GM19395 (cell line): Measurements from ENCODE around the gene EHBP1.
"Not testable (repeated sequence)": the region's sequence is repeated elsewhere in the genome, so short reads cannot be mapped to it uniquely, and the experiment has no call there.

Experiments used
- ATAC-seq: cut with Tn5 transposase; IDR thresholded peaks from one replicate; pipeline ENCODE4 v1.9.1; 2021; ENCODE audit warnings: mild to moderate bottlenecking, moderate library complexity; ENCODE audit not compliant: unreplicated experiment

Gene EHBP1

DNA sequence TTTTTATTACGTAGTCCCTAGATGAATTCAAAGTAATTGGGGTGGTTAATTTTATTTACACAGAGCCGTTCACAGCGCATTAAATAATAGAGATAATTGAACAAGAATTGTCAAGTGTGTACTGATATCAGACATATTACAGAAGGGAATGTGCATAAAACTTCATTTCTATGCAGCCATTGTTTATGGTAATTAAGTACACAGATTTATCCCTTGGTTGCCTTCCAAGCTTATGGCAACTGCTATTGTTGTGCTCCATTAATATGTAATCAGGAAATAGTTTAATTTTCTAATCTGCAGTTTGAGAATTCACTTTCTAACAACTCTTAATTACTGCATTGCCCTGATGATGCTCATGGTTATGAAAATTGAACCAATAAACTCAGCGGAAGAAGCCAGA is 297.8 kb downstream of the EHBP1 start:
- no peak for ATAC-seq

GRCh38 chr2:63007813-63008458 is 302.4 kb downstream of the EHBP1 start:
- no peak for ATAC-seq

DNA sequence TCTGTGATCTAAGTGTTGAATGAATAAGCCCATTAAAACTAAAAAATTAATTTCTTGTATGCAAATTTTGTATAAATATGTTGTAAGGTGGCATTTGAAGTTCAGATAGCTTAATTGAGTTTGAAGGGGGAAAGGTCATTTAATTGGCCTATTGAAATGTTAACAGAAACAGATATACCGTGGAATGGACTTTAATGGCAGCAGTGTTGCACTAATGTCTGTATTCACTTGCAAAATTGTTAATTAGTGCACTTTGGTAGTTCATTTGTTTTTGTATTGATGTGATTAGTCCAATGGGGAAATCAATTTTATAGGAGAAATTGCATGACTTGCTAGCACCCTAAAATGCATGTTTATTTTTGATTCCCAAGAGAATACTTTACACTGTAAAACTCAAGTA is 303.3 kb downstream of the EHBP1 start:
- no peak for ATAC-seq

DNA sequence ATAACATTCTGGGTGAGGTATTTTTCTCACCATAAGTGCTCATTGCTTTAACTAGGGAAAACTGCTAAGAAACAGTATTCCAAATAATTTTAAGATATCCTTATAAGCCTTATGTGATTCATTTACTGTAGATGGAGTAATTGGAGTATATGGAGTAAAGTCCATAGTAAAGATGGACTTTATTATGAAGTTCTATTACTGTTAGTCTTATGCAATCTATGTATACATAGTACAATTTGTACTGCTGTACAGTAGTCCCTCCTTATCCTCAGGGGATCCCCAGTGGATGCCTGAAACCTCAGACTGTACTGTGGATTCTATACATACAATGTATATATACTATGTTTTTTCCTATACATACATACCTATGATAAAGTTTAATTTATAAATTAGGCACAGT is 304.0 kb downstream of the EHBP1 start:
- ATAC-seq, result no peak

DNA sequence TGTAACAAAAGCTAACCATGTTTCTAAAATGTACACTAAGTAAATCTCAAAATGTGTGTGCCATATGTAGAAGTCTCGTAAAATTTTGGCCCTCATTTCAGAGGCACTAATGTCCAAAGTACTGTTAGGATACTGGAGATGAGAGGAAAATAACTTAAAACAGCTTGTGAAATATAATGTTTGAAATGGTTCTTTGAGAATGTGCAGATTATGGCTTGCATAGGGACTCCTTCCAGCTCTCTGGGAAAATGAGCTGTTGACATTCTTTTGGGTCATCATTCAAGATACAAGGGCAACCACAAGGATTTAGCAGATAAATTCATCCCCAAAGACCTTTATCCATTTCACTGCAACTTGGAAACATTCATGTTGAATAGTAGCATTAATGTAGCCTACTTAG is 307.0 kb downstream of the EHBP1 start:
- no peak for ATAC-seq

GRCh38 chr2:63013438-63013837 is 307.9 kb downstream of the EHBP1 start:
- no peak for ATAC-seq

GRCh38 chr2:63015389-63015788 is 309.9 kb downstream of the EHBP1 start:
- ATAC-seq, result no peak

- ATAC-seq, result no peak
Observed at GRCh38 chr2:63018439-63018838, 312.9 kb downstream of the EHBP1 start.

DNA sequence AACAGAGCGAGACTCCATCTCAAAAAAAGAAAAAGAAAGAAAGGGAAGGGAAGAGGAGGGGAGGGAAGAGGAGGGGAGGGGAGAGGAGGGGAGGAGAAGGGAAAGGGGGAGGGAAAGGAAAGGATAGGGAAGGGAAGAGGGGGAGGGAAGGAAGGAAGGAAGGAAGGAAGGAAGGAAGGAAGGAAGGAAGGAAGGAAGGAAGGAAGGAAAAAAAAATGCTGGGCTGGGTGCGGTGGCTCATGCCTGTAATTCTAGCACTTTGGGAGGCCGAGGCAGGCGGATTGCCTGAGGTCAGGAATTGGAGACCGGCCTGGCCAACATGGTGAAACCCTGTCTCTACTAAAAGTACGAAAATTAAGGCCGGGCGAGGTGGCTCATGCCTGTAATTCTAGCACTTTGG is 314.2 kb downstream of the EHBP1 start:
- ATAC-seq, result not testable (repeated sequence)

DNA sequence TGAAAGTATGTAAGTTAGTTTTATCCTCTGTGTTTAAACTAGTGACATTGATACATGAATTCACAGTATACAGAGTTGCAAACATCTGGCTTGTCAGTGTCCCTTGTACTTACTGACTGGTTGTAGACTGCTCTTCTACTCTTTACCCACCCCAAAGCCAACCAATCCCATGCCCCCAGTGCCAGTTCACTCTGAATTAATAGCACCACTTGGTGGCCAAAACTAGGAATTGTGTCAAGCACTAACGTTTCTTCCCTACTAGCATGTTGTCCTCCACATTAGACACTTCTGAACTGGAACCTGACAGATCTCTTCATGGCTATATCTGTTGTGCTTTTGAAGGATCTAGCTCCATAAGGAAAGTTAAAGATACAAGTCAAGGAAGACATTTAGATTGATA is 317.9 kb downstream of the EHBP1 start:
- ATAC-seq, result no peak

GRCh38 chr2:63027220-63027619 is 321.7 kb downstream of the EHBP1 start:
- no peak for ATAC-seq

GRCh38 chr2:63029058-63029457 is 323.5 kb downstream of the EHBP1 start:
- ATAC-seq, result no peak

DNA sequence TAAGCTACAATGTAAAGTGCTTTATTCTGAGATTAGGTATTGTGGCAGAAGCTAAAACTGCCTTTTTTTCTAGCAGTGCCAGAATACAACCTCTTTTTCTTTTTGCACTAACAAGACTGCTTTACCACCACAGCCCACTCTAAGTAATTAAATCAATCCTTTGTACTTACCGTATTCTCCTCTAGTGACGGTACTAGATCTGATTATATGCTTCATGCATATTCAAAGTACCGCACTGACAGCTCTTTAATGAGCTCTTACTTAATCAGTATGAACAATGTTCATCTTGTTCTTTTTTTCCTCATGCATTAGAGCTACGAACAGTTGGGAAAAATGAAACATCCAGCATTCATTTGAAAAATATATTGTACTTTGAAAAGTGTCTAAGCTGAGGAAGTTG is 329.0 kb downstream of the EHBP1 start:
- ATAC-seq, result no peak

DNA sequence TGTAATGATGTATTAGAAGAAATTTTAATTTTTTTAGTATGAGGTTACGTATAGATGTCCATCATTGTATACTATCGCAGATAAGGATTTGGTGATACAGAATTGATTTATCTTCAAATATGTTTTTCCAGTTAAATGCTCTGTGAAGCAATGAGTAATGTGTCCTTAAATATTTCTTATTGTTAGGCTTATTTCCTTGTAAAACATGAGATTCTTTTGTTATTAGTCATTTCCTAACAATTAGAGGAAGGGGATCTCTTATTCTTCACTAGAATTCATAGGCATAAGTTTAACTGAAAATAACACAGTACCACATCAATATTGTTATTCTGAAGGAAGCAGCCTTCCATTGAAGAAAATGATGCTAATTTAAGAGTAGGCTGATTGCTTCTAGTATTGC is 329.7 kb downstream of the EHBP1 start:
- no peak for ATAC-seq

DNA sequence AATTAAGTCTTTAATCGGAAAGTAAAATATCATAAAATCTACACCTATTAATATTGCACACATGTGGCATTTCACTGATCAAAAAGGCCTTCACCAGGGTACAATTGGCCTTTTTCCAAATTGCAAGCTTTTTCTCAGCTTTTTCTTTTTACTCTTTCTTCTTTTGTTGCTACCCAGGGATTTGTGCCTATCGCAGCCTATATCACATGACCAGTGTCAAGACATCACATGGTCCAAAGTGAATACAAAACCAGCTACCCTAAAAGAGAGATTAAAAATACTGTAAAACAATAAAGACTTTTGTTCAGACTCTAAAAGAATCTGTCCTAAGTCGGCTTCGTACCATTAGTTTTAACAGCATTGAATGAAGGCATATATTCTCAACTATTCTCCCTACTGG is 330.1 kb downstream of the EHBP1 start:
- no peak for ATAC-seq

DNA sequence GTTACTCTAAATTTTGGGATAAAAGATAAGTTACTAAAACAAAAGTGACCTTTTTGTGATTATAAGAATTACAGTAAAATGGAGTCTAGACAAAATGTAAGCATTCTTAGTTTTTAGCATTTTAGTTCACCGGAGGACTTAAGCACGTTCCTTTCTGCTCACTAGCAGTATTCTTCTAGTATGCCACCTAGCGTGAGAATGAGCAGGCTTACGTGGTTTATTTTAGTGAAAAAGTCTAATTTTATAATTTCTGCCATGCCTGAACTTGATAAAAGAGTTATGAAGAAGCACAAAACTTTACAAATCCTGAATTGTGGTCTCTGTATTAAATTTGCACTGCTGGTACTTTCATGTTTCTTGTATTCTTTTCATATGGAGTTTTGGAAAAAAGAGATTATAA is 332.5 kb downstream of the EHBP1 start:
- no peak for ATAC-seq

DNA sequence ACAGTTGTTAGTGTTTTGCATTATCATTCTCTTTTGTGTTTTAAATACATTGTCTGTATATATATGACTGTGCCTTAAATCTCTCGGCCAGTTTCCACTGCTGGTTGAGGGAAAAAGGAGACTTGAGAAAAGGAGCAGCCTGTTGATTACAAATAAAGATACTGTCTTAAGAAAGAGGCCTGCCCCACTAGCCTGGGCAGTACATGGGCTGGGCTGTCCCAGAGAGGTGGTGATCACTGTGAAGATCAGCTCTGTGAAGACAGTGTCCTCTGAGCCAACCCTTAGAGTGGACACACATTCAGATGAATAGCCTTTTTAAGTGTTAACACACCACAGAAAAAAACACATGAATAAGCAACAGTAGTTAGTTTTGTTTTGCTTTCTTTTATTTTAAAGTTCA is 335.1 kb downstream of the EHBP1 start:
- no peak for ATAC-seq

DNA sequence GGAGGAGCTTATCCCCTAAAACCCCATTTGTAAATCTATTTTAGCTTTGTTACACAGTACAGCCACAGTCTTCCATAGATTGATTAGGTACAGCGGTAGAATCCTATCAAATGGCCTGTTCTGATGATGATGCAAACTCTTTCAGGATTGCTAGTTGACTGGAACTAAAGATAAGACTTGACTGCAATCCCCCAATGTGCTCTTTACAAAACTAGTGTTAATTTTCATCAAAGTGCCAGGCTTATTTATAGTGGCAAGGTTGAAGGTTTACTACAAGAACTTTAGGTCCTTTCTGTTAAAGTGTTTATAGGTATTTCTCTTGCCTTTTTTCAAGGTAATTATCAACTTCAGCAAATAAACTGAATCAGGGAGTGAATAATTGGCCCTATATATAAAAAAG is 336.1 kb downstream of the EHBP1 start:
- no peak for ATAC-seq

DNA sequence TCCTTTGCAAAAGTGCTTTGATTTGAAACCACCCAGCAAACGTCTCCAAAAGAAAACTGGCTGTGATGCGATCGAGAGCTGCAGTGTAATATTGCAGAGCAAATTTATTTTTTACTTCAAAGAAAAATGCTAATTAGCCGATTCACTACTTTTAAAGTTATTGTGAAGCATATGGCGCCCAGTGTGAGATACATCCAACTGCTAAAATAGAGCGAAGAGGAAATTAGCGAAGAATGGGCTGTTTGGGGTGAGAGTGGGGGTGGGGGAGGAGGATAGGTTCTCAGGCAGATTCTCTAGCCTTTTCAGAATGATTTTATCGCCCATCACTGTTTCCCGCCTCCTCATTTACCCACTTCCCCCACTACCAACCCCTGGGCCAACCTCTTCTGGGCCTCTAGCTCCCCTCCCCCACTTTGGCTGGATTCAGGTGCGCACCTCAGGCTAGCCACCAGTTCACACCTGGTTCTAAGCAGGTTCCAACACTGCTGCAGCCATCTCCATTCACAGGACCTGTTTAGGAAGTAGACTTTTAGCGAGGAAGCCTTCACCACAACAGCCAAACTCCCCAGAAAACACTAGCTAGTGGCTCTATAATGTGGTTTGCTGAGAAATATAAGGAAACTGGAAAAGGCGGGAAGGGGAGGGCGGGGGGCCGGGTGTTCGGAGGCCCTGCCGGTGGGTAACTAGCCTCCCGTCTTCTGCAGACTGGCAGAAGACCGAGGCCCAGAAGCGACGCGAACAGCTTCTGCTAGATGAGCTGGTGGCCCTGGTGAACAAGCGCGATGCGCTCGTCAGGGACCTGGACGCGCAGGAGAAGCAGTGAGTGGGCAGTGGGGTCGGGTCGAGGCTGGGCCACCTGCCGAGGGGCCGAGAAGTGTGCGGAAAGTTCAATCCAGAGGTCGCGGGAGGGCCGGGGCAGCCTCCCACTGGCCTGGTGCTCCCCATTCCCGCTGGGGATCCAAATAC is 339.1 kb downstream of the EHBP1 start:
- no peak for ATAC-seq

- ATAC-seq, result no peak
Observed at GRCh38 chr2:63046552-63046951, 341.0 kb downstream of the EHBP1 start.

- no peak for ATAC-seq
Observed at GRCh38 chr2:63046961-63047320, 341.4 kb downstream of the EHBP1 start.
